A673 (cell line): ENCODE measurements around the gene TAS2R38. TPM values are rescaled to one million over a fixed set of nuclear protein-coding genes. Genes with fewer than 3 reads are reported as not detected.

Source experiments
- BruUV-seq: library from RNA; stranded (reverse); fragments of 400-500 nt; replicated peaks from 2 replicates; lab custom pipeline; 2021; lab: Mats Ljungman, UMichigan
- CTCF ChIA-PET: fragments of 300-600 bp; sonication (Branson Sonifier 250); formaldehyde crosslinking; loops from one replicate; lab custom pipeline; 2022; ENCODE audit warnings: antibody characterized with exemption; lab: Charles Lee
- POLR2A ChIA-PET: fragments of 300-600 bp; sonication (Branson Sonifier 250); formaldehyde crosslinking; loops from one replicate; lab custom pipeline; 2022; ENCODE audit warnings: antibody characterized with exemption; ENCODE audit not compliant: low non-redundant PET; lab: Charles Lee
- DNase-seq: peaks from one replicate; pipeline ENCODE4 v3.0.0-alpha.2; 2015; ENCODE audit warnings: low spot score
- H3K27ac ChIP-seq: fragments of 200-600 bp; sonication (generic); 2 replicates; pipeline ENCODE4 v1.5.1; 2016; ENCODE audit warnings: mixed run types, low read depth, mild to moderate bottlenecking, mixed read lengths, antibody characterized with exemption, low read length; ENCODE audit not compliant: poor library complexity, severe bottlenecking
- H3K27me3 ChIP-seq: fragments of 200-600 bp; sonication (generic); replicated peaks from 2 replicates; pipeline ENCODE4 v1.6.1; 2017; ENCODE audit warnings: mixed run types, low read depth, mild to moderate bottlenecking, mixed read lengths, antibody characterized with exemption, low read length; ENCODE audit not compliant: insufficient read depth, poor library complexity
- H3K36me3 ChIP-seq: fragments of 200-600 bp; sonication (generic); 2 replicates; pipeline ENCODE4 v1.6.1; 2016; ENCODE audit warnings: mixed run types, mild to moderate bottlenecking, mixed read lengths, antibody characterized with exemption, low read length; ENCODE audit not compliant: insufficient read depth, poor library complexity, severe bottlenecking
- H3K4me1 ChIP-seq: fragments of 200-600 bp; sonication (generic); 2 replicates; pipeline ENCODE4 v1.6.1; 2017; ENCODE audit warnings: mixed run types, mild to moderate bottlenecking, mixed read lengths, antibody characterized with exemption, low read length; ENCODE audit not compliant: insufficient read depth, poor library complexity, severe bottlenecking
- H3K4me3 ChIP-seq: fragments of 200-600 bp; sonication (generic); 2 replicates; pipeline ENCODE4 v1.5.1; 2016; ENCODE audit warnings: low read depth, mixed run types, mild to moderate bottlenecking, mixed read lengths, low read length; ENCODE audit not compliant: poor library complexity, severe bottlenecking
- H3K9me3 ChIP-seq: fragments of 200-600 bp; sonication (generic); 2 replicates; pipeline ENCODE4 v1.6.1; 2016; ENCODE audit warnings: mixed run types, low read depth, mild to moderate bottlenecking, mixed read lengths, antibody characterized with exemption, low read length; ENCODE audit not compliant: poor library complexity, severe bottlenecking
- CTCF ChIP-seq: fragments of 300-800, 200-600 bp; sonication (generic); conservative IDR thresholded peaks from 2 replicates; pipeline ENCODE4 v1.5.1; 2017; ENCODE audit warnings: low read depth, mild to moderate bottlenecking, antibody characterized with exemption, low read length, moderate library complexity, mixed read lengths
- EZH2 ChIP-seq: fragments of 200-600 bp; sonication (generic); IDR thresholded peaks from 2 replicates; pipeline ENCODE4 v1.6.1; 2017; ENCODE audit warnings: borderline replicate concordance, low read depth, mild to moderate bottlenecking, mixed read lengths, antibody characterized with exemption, low read length; ENCODE audit not compliant: poor library complexity, severe bottlenecking
- intact Hi-C: fragments of 100-400 bp; cut with micrococcal nuclease; formaldehyde crosslinking; loops from one replicate; pipeline ENCODE4 v1.10.0; 2022; ENCODE audit not compliant: unreplicated experiment
- total RNA-seq: library from RNA; stranded (reverse); gene quantifications from 2 replicates; pipeline ENCODE4 v1.2.3, GENCODE V29; 2021

Gene TAS2R38
- total RNA-seq, 1 experiment from 2014 or later, result not detected

GRCh38 chr7:141946796-141947195 lies 26.8 kb downstream of the TAS2R38 start, which contains the start of gene CLEC5A:
Gene CLEC5A (minus strand): TSS chr7:141946974. CDS start chr7:141946292, 682 bp downstream.
- intact Hi-C loops, result no loop called here
- CTCF ChIA-PET, result no interaction called here
- BruUV-seq, result no TSS peak

GRCh38 chr7:141945356-141945755 lies 28.2 kb downstream of the TAS2R38 start:
- DNase-seq, result no peak
- intact Hi-C loops, result no loop called here
- CTCF ChIA-PET, result no interaction called here

More at GRCh38 chr7:141946796-141947195, 26.8 kb downstream of the TAS2R38 start, which contains the start of gene CLEC5A:
- POLR2A ChIA-PET, result no interaction called here
- Histone ChIP-seq H3K9me3 (no peaks in the 10 kb centered on the region), H3K27ac (no peak within 1 kb of the TSS), H3K36me3 (no peaks in the 10 kb centered on the region), H3K27me3 (no peaks in the 10 kb centered on the region), H3K4me1 (no peaks in the 10 kb centered on the region), H3K4me3 (no peak within 1 kb of the TSS)
- TF ChIP-seq CTCF (no peak), EZH2 (no peak)
- DNase-seq, result no peak

GRCh38 chr7:141944811-141945210 lies 28.8 kb downstream of the TAS2R38 start:
- no peaks in the 10 kb centered on the region for H3K36me3 ChIP-seq
- ChIA-PET CTCF (no interaction called here), POLR2A (no interaction called here)
- no peak overlapping the region for H3K4me3 ChIP-seq
- H3K27me3 ChIP-seq, result no peaks in the 10 kb centered on the region
- no peak for TF ChIP-seq EZH2
- TF ChIP-seq CTCF, result no peak
- no peak overlapping the region for H3K27ac ChIP-seq
- BruUV-seq, result no TSS peak
- H3K4me1 ChIP-seq, result no peaks in the 10 kb centered on the region
- no peak for DNase-seq
- H3K9me3 ChIP-seq, result peaks cover 9% of the 10 kb centered on the region
- intact Hi-C loops, result no loop called here

More at GRCh38 chr7:141945356-141945755, 28.2 kb downstream of the TAS2R38 start:
- H3K27ac ChIP-seq, result no peak overlapping the region
- peaks cover 9% of the 10 kb centered on the region for H3K9me3 ChIP-seq
- no peaks in the 10 kb centered on the region for H3K36me3 ChIP-seq
- TF ChIP-seq CTCF (no peak), EZH2 (no peak)
- H3K4me3 ChIP-seq, result no peak overlapping the region
- POLR2A ChIA-PET, result no interaction called here
- no peaks in the 10 kb centered on the region for H3K4me1 ChIP-seq
- no peaks in the 10 kb centered on the region for H3K27me3 ChIP-seq
- no TSS peak for BruUV-seq
